ENCODE results near the gene DIS3L2.
"Not testable (repeated sequence)": the region's sequence is repeated elsewhere in the genome, so short reads cannot be mapped to it uniquely, and the experiment has no call there.

Gene DIS3L2

DNA sequence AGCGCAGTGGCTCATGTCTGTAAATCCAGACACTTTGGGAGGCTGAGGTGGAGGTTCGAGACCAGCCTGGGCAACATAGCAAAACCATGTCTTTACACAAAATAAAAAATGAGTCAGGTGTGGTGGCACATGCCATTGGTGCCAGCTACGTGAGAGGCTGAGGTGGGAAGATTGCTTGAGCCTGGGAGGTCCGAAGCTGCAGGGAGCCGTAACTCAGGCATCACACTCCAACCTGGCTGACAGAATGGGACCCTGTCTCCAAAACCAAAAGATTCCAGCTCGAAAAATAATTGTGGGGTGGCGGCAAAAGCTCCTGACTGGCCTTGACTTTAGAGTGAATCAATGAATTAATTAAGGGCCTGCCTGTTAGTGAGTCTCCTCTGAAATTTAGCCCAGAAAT is 415.8 kb downstream of the DIS3L2 start:
- H3K4me3 ChIP-seq (replicated peaks; ENCODE audit: low read depth, low read length) = no peak overlapping the region
- TF ChIP-seq, protein P1, sequence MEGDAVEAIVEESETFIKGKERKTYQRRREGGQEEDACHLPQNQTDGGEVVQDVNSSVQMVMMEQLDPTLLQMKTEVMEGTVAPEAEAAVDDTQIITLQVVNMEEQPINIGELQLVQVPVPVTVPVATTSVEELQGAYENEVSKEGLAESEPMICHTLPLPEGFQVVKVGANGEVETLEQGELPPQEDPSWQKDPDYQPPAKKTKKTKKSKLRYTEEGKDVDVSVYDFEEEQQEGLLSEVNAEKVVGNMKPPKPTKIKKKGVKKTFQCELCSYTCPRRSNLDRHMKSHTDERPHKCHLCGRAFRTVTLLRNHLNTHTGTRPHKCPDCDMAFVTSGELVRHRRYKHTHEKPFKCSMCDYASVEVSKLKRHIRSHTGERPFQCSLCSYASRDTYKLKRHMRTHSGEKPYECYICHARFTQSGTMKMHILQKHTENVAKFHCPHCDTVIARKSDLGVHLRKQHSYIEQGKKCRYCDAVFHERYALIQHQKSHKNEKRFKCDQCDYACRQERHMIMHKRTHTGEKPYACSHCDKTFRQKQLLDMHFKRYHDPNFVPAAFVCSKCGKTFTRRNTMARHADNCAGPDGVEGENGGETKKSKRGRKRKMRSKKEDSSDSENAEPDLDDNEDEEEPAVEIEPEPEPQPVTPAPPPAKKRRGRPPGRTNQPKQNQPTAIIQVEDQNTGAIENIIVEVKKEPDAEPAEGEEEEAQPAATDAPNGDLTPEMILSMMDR (IDR thresholded peaks at IDR 0.05; ENCODE audit: low read depth, low read length, missing control alignments) = no peak
- DNase-seq (ENCODE audit: extremely low read depth, low read depth) = no peak

DNA sequence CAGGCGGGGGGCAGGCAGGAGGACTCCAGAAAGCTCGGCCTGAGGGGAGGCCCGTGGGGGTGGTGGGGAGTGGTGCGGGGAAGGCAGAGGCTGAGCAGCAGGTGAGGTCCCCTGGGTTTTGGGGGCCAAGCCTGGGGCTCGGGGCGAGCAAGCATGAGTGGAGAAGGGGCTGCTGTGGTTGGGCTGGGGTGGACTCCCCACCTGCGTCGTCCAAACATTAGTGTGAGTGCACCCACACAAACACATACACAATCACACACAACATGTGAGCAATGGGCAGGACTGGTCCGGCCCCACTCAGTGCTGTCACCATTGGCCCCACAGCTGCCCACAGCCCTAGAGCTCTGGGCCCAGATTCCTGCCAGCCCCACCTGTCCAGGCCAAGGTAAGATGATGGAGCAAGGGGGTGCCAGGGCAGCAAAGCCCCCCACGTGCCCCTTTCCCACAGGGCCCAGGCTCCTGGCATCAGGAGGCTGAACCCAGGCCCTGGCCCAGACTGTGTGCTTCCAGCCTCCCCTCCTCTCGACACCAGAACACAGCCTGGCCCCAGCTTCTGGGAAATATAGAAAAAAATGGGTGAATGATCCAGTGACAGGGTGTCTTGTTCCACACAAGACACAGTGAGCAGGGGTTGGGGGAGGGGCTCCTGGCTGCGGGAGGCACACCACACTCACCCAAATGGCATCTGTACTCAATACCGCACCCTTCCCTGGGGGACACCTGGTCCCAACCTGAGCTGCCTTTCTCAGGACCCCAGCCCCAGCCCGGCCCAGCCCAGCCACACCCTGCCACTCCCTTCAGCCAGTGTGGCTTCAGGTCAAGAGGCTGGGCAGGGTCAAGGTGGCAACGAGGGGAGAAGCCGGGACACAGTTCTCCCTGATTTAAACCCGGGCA is 416.6 kb downstream of the DIS3L2 start:
- TF ChIP-seq, protein P1 (IDR thresholded peaks at IDR 0.05; ENCODE audit: low read depth, low read length, missing control alignments) = no peak
- no peak for DNase-seq (ENCODE audit: extremely low read depth, low read depth)
- no peak overlapping the region for H3K4me3 ChIP-seq (replicated peaks; ENCODE audit: low read depth, low read length)

DNA sequence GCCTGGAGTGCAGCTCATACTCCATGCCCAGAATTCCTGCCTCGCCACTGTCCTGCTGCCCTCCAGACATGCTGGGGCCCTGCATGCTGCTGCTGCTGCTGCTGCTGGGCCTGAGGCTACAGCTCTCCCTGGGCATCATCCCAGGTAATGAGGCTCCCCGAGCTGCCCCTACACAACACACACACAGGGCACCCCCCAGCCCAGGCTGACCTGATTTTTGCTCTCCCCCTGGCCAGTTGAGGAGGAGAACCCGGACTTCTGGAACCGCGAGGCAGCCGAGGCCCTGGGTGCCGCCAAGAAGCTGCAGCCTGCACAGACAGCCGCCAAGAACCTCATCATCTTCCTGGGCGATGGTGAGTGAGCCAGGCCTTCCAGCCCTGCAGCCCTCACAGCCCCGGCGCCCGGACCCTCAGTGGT is 417.2 kb downstream of the DIS3L2 start, which contains the start of gene ALPP:
Gene ALPP (plus strand): TSS at position 17 of the 417 bp plus-strand sequence. CDS start 52 bp downstream, at position 69.
- not testable (repeated sequence) for DNase-seq (ENCODE audit: extremely low read depth, low read depth); H3K4me3 ChIP-seq (replicated peaks; ENCODE audit: low read depth, low read length)

DNA sequence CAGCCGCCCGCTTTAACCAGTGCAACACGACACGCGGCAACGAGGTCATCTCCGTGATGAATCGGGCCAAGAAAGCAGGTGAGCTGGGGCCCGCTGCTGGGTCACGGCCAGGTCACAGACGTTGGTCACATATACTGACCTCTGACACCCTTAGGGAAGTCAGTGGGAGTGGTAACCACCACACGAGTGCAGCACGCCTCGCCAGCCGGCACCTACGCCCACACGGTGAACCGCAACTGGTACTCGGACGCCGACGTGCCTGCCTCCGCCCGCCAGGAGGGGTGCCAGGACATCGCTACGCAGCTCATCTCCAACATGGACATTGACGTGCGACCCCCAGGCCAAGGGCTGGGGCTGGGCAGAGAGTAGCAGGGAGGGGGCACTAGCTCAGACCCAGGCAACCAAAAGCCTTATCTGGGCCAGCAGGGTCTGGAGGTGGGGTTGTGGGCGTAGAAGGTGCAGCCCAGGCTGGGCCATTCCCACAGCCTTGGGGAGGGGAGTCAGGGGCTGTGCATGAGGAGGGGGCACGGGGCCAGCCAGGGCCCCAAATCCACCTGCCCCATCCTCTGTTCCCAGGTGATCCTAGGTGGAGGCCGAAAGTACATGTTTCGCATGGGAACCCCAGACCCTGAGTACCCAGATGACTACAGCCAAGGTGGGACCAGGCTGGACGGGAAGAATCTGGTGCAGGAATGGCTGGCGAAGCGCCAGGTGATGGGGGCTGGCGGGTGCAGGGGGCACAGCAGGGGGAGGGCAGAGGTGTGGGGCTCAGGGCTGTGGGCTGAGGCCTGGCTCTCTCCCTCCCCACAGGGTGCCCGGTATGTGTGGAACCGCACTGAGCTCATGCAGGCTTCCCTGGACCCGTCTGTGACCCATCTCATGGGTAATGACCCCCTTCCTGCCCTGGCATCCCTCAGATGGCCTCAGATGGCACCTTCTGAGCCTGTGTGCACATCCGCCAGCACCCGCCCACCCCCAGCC is 418.4 kb downstream of the DIS3L2 start:
- not testable (repeated sequence) for DNase-seq (ENCODE audit: extremely low read depth, low read depth); H3K4me3 ChIP-seq (replicated peaks; ENCODE audit: low read depth, low read length)

DNA sequence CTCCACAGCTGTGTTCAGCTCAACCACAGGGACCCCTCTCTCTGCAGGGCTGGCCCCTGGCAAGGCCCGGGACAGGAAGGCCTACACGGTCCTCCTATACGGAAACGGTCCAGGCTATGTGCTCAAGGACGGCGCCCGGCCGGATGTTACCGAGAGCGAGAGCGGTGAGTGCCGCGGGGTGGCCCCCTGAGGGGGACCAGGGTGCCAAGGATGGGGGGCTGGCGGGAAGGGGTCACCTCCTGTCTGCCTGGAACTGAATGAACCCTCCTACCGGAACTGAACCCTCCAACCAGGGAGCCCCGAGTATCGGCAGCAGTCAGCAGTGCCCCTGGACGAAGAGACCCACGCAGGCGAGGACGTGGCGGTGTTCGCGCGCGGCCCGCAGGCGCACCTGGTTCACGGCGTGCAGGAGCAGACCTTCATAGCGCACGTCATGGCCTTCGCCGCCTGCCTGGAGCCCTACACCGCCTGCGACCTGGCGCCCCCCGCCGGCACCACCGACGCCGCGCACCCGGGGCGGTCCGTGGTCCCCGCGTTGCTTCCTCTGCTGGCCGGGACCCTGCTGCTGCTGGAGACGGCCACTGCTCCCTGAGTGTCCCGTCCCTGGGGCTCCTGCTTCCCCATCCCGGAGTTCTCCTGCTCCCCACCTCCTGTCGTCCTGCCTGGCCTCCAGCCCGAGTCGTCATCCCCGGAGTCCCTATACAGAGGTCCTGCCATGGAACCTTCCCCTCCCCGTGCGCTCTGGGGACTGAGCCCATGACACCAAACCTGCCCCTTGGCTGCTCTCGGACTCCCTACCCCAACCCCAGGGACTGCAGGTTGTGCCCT is 419.9 kb downstream of the DIS3L2 start:
- DNase-seq (ENCODE audit: extremely low read depth, low read depth) = not testable (repeated sequence)

DNA sequence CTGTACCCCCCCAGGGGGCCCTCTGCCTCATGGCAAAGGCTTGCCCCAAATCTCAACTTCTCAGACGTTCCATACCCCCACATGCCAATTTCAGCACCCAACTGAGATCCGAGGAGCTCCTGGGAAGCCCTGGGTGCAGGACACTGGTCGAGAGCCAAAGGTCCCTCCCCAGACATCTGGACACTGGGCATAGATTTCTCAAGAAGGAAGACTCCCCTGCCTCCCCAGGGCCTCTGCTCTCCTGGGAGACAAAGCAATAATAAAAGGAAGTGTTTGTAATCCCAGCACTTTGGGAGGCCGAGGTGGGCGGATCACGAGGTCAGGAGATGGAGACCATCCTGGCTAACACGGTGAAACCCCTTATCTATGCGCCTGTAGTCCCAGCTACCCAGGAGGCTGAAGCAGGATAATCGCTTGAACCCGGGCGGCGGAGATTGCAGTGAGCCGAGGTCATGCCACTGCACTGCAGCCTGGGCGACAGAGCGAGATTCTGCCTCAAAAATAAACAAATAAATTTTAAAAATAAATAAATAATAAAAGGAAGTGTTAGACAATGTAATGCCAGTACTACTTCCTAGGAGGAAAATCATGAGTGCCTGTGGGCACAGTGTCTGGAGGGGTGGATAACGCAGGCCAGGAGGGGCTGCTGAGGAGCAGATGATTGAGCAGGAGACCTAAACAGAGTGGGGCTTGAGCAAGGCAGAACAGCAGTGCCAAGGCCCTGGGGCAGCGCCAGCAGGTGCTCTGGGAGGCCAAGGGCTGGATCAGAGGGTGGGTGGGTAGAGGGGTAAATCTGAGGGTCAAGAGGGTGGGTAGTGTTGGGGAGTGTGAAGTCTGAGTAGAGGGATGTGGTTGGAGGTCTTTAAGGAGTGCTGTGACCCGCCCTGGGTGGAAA is 421.1 kb downstream of the DIS3L2 start:
- no peak for DNase-seq (ENCODE audit: extremely low read depth, low read depth)
- TF ChIP-seq, protein P1 (IDR thresholded peaks at IDR 0.05; ENCODE audit: low read depth, low read length, missing control alignments) = no peak
- no peak overlapping the region for H3K4me3 ChIP-seq (replicated peaks; ENCODE audit: low read depth, low read length)

More for the DNA sequence above, 419.9 kb downstream of the DIS3L2 start:
- not testable (repeated sequence) for H3K4me3 ChIP-seq (replicated peaks; ENCODE audit: low read depth, low read length)

DNA sequence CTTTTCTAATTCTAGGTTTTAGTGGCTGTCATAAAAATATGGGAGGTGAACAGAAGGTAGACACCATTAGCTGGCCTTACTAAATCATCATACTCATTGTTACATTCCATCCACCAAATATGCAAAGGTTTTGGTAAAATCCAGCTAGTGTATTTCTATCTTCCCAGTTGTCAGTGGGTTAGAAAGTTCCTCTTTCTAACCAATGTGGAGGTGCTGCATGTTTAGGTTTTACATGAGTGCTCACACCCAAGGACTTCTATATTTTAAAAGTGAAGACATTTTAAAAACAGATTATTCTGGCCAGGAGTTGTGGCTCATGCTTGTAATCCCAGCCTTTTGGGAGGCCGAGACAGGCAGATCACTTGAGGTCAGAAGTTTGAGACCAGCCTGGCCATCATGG is 423.0 kb downstream of the DIS3L2 start:
- DNase-seq (ENCODE audit: extremely low read depth, low read depth) = no peak
- no peak overlapping the region for H3K4me3 ChIP-seq (replicated peaks; ENCODE audit: low read depth, low read length)
- TF ChIP-seq, protein P1 (IDR thresholded peaks at IDR 0.05; ENCODE audit: low read depth, low read length, missing control alignments) = no peak

DNA sequence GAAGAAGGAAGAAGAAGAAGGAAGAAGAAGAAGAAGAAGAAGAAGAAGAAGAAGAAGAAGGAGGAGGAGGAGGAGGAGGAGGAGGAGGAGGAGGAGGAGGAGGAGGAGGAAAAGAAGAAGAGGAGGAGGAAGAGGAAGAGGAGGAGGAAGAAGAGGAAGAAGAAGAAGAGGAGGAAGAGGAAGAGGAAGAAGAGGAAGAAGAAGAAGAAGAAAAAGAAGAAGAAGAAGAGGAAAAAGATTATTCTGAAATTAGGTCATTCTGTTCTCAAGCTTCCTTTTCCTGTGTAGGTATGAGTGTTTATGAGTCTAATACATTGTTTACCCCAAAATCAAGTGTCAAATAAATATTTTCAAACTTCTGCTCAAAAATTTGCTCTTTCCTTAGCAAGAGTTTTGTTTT is 423.5 kb downstream of the DIS3L2 start:
- not testable (repeated sequence) for DNase-seq (ENCODE audit: extremely low read depth, low read depth); H3K4me3 ChIP-seq (replicated peaks; ENCODE audit: low read depth, low read length)

Data from HFF-Myc (cell line).